DMS 273 treated with DMSO at 0.1 percent for 48 hours (cell line): ENCODE data around the gene OSBPL5.
"Not testable (repeated sequence)": the region's sequence is repeated elsewhere in the genome, so short reads cannot be mapped to it uniquely, and the experiment has no call there.

Experiments
- DNase-seq: peaks from one replicate; lab custom pipeline; 2025; lab: John Stamatoyannopoulos, UW

The OSBPL5 gene

GRCh38 chr11:3121416-3121815 lies 43.7 kb downstream of the OSBPL5 start:
- DNase-seq = no peak

GRCh38 chr11:3120071-3120792 lies 44.9 kb downstream of the OSBPL5 start:
- no peak for DNase-seq

- no peak for DNase-seq
These were observed 45.8 kb downstream of the OSBPL5 start for GRCh38 chr11:3119141-3119821.

- no peak for DNase-seq
These were observed 49.8 kb downstream of the OSBPL5 start for GRCh38 chr11:3115321-3115720.

- not testable (repeated sequence) for DNase-seq
These were observed 51.4 kb downstream of the OSBPL5 start for GRCh38 chr11:3113661-3114060.

- DNase-seq = no peak
These were observed 53.0 kb downstream of the OSBPL5 start for GRCh38 chr11:3111919-3112690.

- no peak for DNase-seq
These were observed 53.6 kb downstream of the OSBPL5 start for GRCh38 chr11:3111466-3111865.

- no peak for DNase-seq
These were observed 55.0 kb downstream of the OSBPL5 start for GRCh38 chr11:3109921-3110706.

- DNase-seq = no peak
These were observed 55.7 kb downstream of the OSBPL5 start for GRCh38 chr11:3109434-3109833.

- no peak for DNase-seq
These were observed 56.9 kb downstream of the OSBPL5 start for GRCh38 chr11:3108183-3108721.

- DNase-seq = no peak
These were observed 57.4 kb downstream of the OSBPL5 start for GRCh38 chr11:3107608-3108182.

- no peak for DNase-seq
These were observed 58.2 kb downstream of the OSBPL5 start for GRCh38 chr11:3106736-3107524.

- no peak for DNase-seq
These were observed 59.0 kb downstream of the OSBPL5 start for GRCh38 chr11:3105791-3106735.

GRCh38 chr11:3104961-3105790 lies 59.9 kb downstream of the OSBPL5 start:
- no peak for DNase-seq

- DNase-seq = no peak
These were observed 60.9 kb downstream of the OSBPL5 start for GRCh38 chr11:3104051-3104714.

GRCh38 chr11:3103076-3103475 lies 62.0 kb downstream of the OSBPL5 start:
- no peak for DNase-seq

- no peak for DNase-seq
These were observed 62.5 kb downstream of the OSBPL5 start for GRCh38 chr11:3102641-3102921.

GRCh38 chr11:3101921-3102640 lies 63.0 kb downstream of the OSBPL5 start:
- no peak for DNase-seq
